ENCODE results near the gene KRT3.

KRT3 gene

GRCh38 chr12:52799505-52800211 lies 3.7 kb upstream of the KRT3 start:
- no peaks in the 10 kb centered on the region for H4K20me1 ChIP-seq (ENCODE audit: control insufficient read depth, insufficient read depth, low read depth, low read length)
- no peaks in the 10 kb centered on the region for H3K36me3 ChIP-seq (ENCODE audit: control insufficient read depth, low read length)
- no peaks in the 10 kb centered on the region for H3K9me2 ChIP-seq (replicated peaks; ENCODE audit: control insufficient read depth, low read length)
- TF ChIP-seq CTCF (IDR thresholded peaks at IDR 0.05; ENCODE audit: low read depth, low read length, poor library complexity, severe bottlenecking), result no peak
- no peaks in the 10 kb centered on the region for H3K79me2 ChIP-seq (ENCODE audit: control insufficient read depth, low read length)
- H3K4me2 ChIP-seq (ENCODE audit: low read length), result no peak overlapping the region
- no peaks in the 10 kb centered on the region for H3K9me3 ChIP-seq (ENCODE audit: control insufficient read depth, insufficient read depth, low read length)
- no peak overlapping the region for H3K27ac ChIP-seq (ENCODE audit: low read depth, low read length)
- no peaks in the 10 kb centered on the region for H3K4me1 ChIP-seq (ENCODE audit: control insufficient read depth, low read length)
- H3K27me3 ChIP-seq (ENCODE audit: control insufficient read depth, low read length), result no peaks in the 10 kb centered on the region; the same call in 1 of the 2 replicates
- no peak overlapping the region for H3K4me3 ChIP-seq (ENCODE audit: low read length)
- no peaks in the 10 kb centered on the region for H3F3A ChIP-seq (ENCODE audit: control insufficient read depth, insufficient read depth)

- Histone ChIP-seq H3K36me3 (ENCODE audit: control insufficient read depth, low read length) (no peaks in the 10 kb centered on the region), H3K4me2 (ENCODE audit: low read length) (no peak overlapping the region), H3K9me2 (replicated peaks; ENCODE audit: control insufficient read depth, low read length) (no peaks in the 10 kb centered on the region), H3K27me3 (ENCODE audit: control insufficient read depth, low read length) (no peaks in the 10 kb centered on the region; the same call in 1 of the 2 replicates), H3F3A (ENCODE audit: control insufficient read depth, insufficient read depth) (no peaks in the 10 kb centered on the region), H3K79me2 (ENCODE audit: control insufficient read depth, low read length) (no peaks in the 10 kb centered on the region), H3K9me3 (ENCODE audit: control insufficient read depth, insufficient read depth, low read length) (no peaks in the 10 kb centered on the region), H3K4me1 (ENCODE audit: control insufficient read depth, low read length) (no peaks in the 10 kb centered on the region), H3K4me3 (ENCODE audit: low read length) (no peak overlapping the region), H4K20me1 (ENCODE audit: control insufficient read depth, insufficient read depth, low read depth, low read length) (no peaks in the 10 kb centered on the region), H3K27ac (ENCODE audit: low read depth, low read length) (no peak overlapping the region)
- TF ChIP-seq CTCF (IDR thresholded peaks at IDR 0.05; ENCODE audit: low read depth, low read length, poor library complexity, severe bottlenecking) (no peak), EZH2phosphoT487 (IDR thresholded peaks at IDR 0.05; ENCODE audit: borderline replicate concordance, low read length) (no peak)
These were observed 3.0 kb upstream of the KRT3 start for GRCh38 chr12:52798671-52799504.

GRCh38 chr12:52798003-52798670 lies 2.2 kb upstream of the KRT3 start:
- H3K79me2 ChIP-seq (ENCODE audit: control insufficient read depth, low read length), result no peaks in the 10 kb centered on the region
- no peaks in the 10 kb centered on the region for H3K9me3 ChIP-seq (ENCODE audit: control insufficient read depth, insufficient read depth, low read length)
- H3K27me3 ChIP-seq (ENCODE audit: control insufficient read depth, low read length), result no peaks in the 10 kb centered on the region; the same call in 1 of the 2 replicates
- no peaks in the 10 kb centered on the region for H4K20me1 ChIP-seq (ENCODE audit: control insufficient read depth, insufficient read depth, low read depth, low read length)
- no peak overlapping the region for H3K27ac ChIP-seq (ENCODE audit: low read depth, low read length)
- no peaks in the 10 kb centered on the region for H3K36me3 ChIP-seq (ENCODE audit: control insufficient read depth, low read length)
- no peaks in the 10 kb centered on the region for H3K4me1 ChIP-seq (ENCODE audit: control insufficient read depth, low read length)
- H3F3A ChIP-seq (ENCODE audit: control insufficient read depth, insufficient read depth), result no peaks in the 10 kb centered on the region
- H3K4me3 ChIP-seq (ENCODE audit: low read length), result no peak overlapping the region
- no peaks in the 10 kb centered on the region for H3K9me2 ChIP-seq (replicated peaks; ENCODE audit: control insufficient read depth, low read length)
- no peak overlapping the region for H3K4me2 ChIP-seq (ENCODE audit: low read length)
- TF ChIP-seq CTCF (IDR thresholded peaks at IDR 0.05; ENCODE audit: low read depth, low read length, poor library complexity, severe bottlenecking), result no peak
- no peak for TF ChIP-seq EZH2phosphoT487 (IDR thresholded peaks at IDR 0.05; ENCODE audit: borderline replicate concordance, low read length)

Data from DOHH2 (cell line).